Prostate gland (tissue), 2 donors: ENCODE results near the gene RIT2. TPM values are rescaled to one million over a fixed set of nuclear protein-coding genes. Genes with fewer than 3 reads are reported as not detected.

Experiments
- DNase-seq: peaks from one replicate; pipeline ENCODE4 v3.0.0-alpha.2; 2019; ENCODE audit warnings: low spot score
- H3K27ac ChIP-seq, 2 donors: fragments of 200-600 bp; sonication (generic); 2 replicates each; pipeline ENCODE4 v1.5.1; 2017 to 2019
- H3K27me3 ChIP-seq: fragments of 200-600 bp; sonication (generic); replicated peaks from 2 replicates; pipeline ENCODE4 v1.5.1; 2019; ENCODE audit not compliant: insufficient read depth
- H3K36me3 ChIP-seq, 2 donors: fragments of 200-600 bp; sonication (generic); 1 replicate in 1 of 2; 2 replicates in 1 of 2; pipeline versions ENCODE4 v1.5.1 to v1.8.1; 2017 to 2019
- H3K4me1 ChIP-seq: fragments of 200-600 bp; sonication (generic); replicated peaks from 2 replicates; pipeline ENCODE4 v1.5.1; 2019
- H3K4me3 ChIP-seq, 2 donors: fragments of 200-600 bp; sonication (generic); 2 replicates each; pipeline ENCODE4 v1.5.1; 2017 to 2019
- H3K9me3 ChIP-seq: fragments of 200-600 bp; sonication (generic); 2 replicates; pipeline ENCODE4 v1.5.1; 2017
- CTCF ChIP-seq, 4 experiments: fragments of 200-600 bp in 2 of 4; fragments of 450-650 bp in 2 of 4; sonication (generic) in 2 of 4; IDR thresholded peaks; 1 replicate in 3 of 4; 2 replicates in 1 of 4; pipeline ENCODE4 v1.5.1; 2016 to 2019; ENCODE audit warnings: antibody characterized with exemption in 4 of 4, mild to moderate bottlenecking in 2 of 4, moderate library complexity in 2 of 4
- POLR2A ChIP-seq: fragments of 450-650 bp; IDR thresholded peaks from one replicate; pipeline ENCODE4 v1.6.1; 2016; ENCODE audit warnings: antibody characterized with exemption, mild to moderate bottlenecking
- POLR2AphosphoS5 ChIP-seq: sonication (generic); formaldehyde crosslinking; IDR thresholded peaks from one replicate; pipeline ENCODE4 v1.6.1; 2017; ENCODE audit warnings: antibody characterized with exemption
- WGBS: methylation state at CpG from one replicate; pipeline ENCODE4 v1.1.5; 2018; 5-methylcytosine and 5-hydroxymethylcytosine counted together
- intact Hi-C: fragments of 100-400 bp; cut with DNase I; formaldehyde crosslinking; loops from one replicate; pipeline ENCODE4 v1.14.2; 2022
- total RNA-seq, 2 donors: library from RNA; depleted of rRNA; stranded (reverse); fragments of >200 nt; gene quantifications; one replicate each; pipeline ENCODE4 v1.1.0, GENCODE V29; 2016

The RIT2 gene
- total RNA-seq, 2 donors from 2014 or later: not detected

GRCh38 chr18:43078478-43079092, 36.9 kb downstream of the RIT2 start:
- DNase-seq: no peak
- intact Hi-C loops: no loop called here

GRCh38 chr18:43077510-43078308, 37.8 kb downstream of the RIT2 start:
- 67% methylated on average over 5 of the region's 5 CpGs for whole genome bisulfite sequencing
- no peak overlapping the region for H3K4me3 ChIP-seq
- no peak for TF ChIP-seq POLR2AphosphoS5
- TF ChIP-seq POLR2A: no peak
- TF ChIP-seq CTCF (IDR thresholded peaks at IDR 0.05): no peak
- H3K9me3 ChIP-seq: no peaks in the 10 kb centered on the region
- no peaks in the 10 kb centered on the region for H3K36me3 ChIP-seq
- no peak overlapping the region for H3K27ac ChIP-seq
- H3K27me3 ChIP-seq: no peaks in the 10 kb centered on the region
- no peaks in the 10 kb centered on the region for H3K4me1 ChIP-seq
- DNase-seq: no peak
- intact Hi-C loops: no loop called here

More at GRCh38 chr18:43078478-43079092, 36.9 kb downstream of the RIT2 start:
- 64% methylated on average over 7 of the region's 7 CpGs for WGBS
- no peaks in the 10 kb centered on the region for H3K36me3 ChIP-seq
- no peaks in the 10 kb centered on the region for H3K4me1 ChIP-seq
- no peak for TF ChIP-seq POLR2AphosphoS5
- no peak for TF ChIP-seq POLR2A
- no peak for TF ChIP-seq CTCF (IDR thresholded peaks at IDR 0.05)
- no peaks in the 10 kb centered on the region for H3K27me3 ChIP-seq
- H3K9me3 ChIP-seq: no peaks in the 10 kb centered on the region
- H3K27ac ChIP-seq: no peak overlapping the region
- no peak overlapping the region for H3K4me3 ChIP-seq

GRCh38 chr18:43073771-43074170, 41.7 kb downstream of the RIT2 start:
- DNase-seq: no peak
- no peak overlapping the region for H3K27ac ChIP-seq
- no peaks in the 10 kb centered on the region for H3K9me3 ChIP-seq
- WGBS: 97% methylated on average over 1 of the region's 1 CpG
- no peak overlapping the region for H3K4me3 ChIP-seq
- no peaks in the 10 kb centered on the region for H3K27me3 ChIP-seq
- TF ChIP-seq POLR2AphosphoS5: no peak
- TF ChIP-seq CTCF (IDR thresholded peaks at IDR 0.05): no peak
- TF ChIP-seq POLR2A: no peak
- intact Hi-C loops: no loop called here
- no peaks in the 10 kb centered on the region for H3K36me3 ChIP-seq
- H3K4me1 ChIP-seq: no peaks in the 10 kb centered on the region

- H3K27ac ChIP-seq: no peak overlapping the region
- no peaks in the 10 kb centered on the region for H3K4me1 ChIP-seq
- no peaks in the 10 kb centered on the region for H3K9me3 ChIP-seq
- H3K4me3 ChIP-seq: no peak overlapping the region
- no peak for DNase-seq
- no peaks in the 10 kb centered on the region for H3K27me3 ChIP-seq
- TF ChIP-seq POLR2A: no peak
- TF ChIP-seq POLR2AphosphoS5: no peak
- TF ChIP-seq CTCF (IDR thresholded peaks at IDR 0.05): no peak
- intact Hi-C loops: no loop called here
- WGBS: 34% methylated on average over 4 of the region's 4 CpGs
- no peaks in the 10 kb centered on the region for H3K36me3 ChIP-seq
Observed at GRCh38 chr18:43068781-43069180, 46.7 kb downstream of the RIT2 start.

- Histone ChIP-seq H3K36me3 (no peaks in the 10 kb centered on the region), H3K27ac (no peak overlapping the region), H3K27me3 (no peaks in the 10 kb centered on the region), H3K9me3 (no peaks in the 10 kb centered on the region), H3K4me1 (no peaks in the 10 kb centered on the region), H3K4me3 (no peak overlapping the region)
- intact Hi-C loops: no loop called here
- WGBS: 92% methylated on average over 1 of the region's 1 CpG
- no peak for DNase-seq
- TF ChIP-seq CTCF (IDR thresholded peaks at IDR 0.05): no peak
Observed at GRCh38 chr18:43067570-43067969, 47.9 kb downstream of the RIT2 start.
